Measurements from ENCODE around the gene CEP57. TPM values are rescaled to one million over a fixed set of nuclear protein-coding genes. Genes with fewer than 3 reads are reported as not detected.

CEP57 gene
- total RNA-seq, 1 experiment from 2014 or later, result 58.0 TPM

- H4K8ac ChIP-seq (replicated peaks; ENCODE audit: insufficient read length, low read depth, low read length), result no peak overlapping the region
- H3K23me2 ChIP-seq (ENCODE audit: insufficient read length, low read depth, low read length, poor library complexity, severe bottlenecking), result no peaks in the 10 kb centered on the region
- H3K9me3 Mint-ChIP-seq, result peaks cover 14 to 22% of the 10 kb centered on the region in 2 experiments
- H3K27ac ChIP-seq (ENCODE audit: insufficient read length, low read depth, low read length), result no peak overlapping the region
- no peaks in the 10 kb centered on the region for H4K20me1 ChIP-seq (ENCODE audit: control insufficient read depth, insufficient read depth, insufficient read length)
- H3K4me3 Mint-ChIP-seq, result no peak overlapping the region
- no peaks in the 10 kb centered on the region for H3K79me1 ChIP-seq (ENCODE audit: insufficient read depth, low read depth, low read length, poor library complexity, severe bottlenecking)
- H3K23ac ChIP-seq (ENCODE audit: insufficient read length, low read depth, low read length), result no peak overlapping the region
- H3K36me3 Mint-ChIP-seq (ENCODE audit: insufficient read depth in 1 of 3, low read depth in 3 of 3), result peaks cover 35 to 50% (median 39%) of the 10 kb centered on the region in 3 experiments
- no peak overlapping the region for H2BK12ac ChIP-seq (ENCODE audit: insufficient read length, low read depth, low read length)
- no peak overlapping the region for H4K91ac ChIP-seq (ENCODE audit: insufficient read length, low read depth, low read length)
- H3K56ac ChIP-seq (ENCODE audit: insufficient read length, low read depth, low read length), result no peak overlapping the region
- H2BK15ac ChIP-seq (ENCODE audit: low read depth, low read length), result no peak overlapping the region
- H2BK120ac ChIP-seq (ENCODE audit: low read depth, low read length, poor library complexity, severe bottlenecking), result no peak overlapping the region
- H3K4me1 ChIP-seq (ENCODE audit: insufficient read depth, low read length), result no peaks in the 10 kb centered on the region
- H3K27ac Mint-ChIP-seq, result no peak overlapping the region
- no peak overlapping the region for H3K9ac ChIP-seq (ENCODE audit: extremely low read depth, insufficient read length, low read length)
- no peak overlapping the region for H4K5ac ChIP-seq (ENCODE audit: insufficient read length, low read depth, low read length)
- H3K18ac ChIP-seq (ENCODE audit: insufficient read length, low read depth, low read length), result no peak overlapping the region
- no peak overlapping the region for H3T11ph ChIP-seq (ENCODE audit: low read length)
- no peak overlapping the region for H2AK5ac ChIP-seq (ENCODE audit: insufficient read length, low read length)
- no peak overlapping the region for H2AFZ ChIP-seq (ENCODE audit: low read length)
- WGBS (ENCODE audit: extremely low coverage, insufficient read length, low lambda C conversion rate), result no CpG with 5 or more reads among the region's 2 CpGs
- no peak for TF ChIP-seq CTCF (conservative IDR thresholded peaks at IDR 0.05)
- H3K27me3 ChIP-seq (ENCODE audit: insufficient read depth, low read length), result no peaks in the 10 kb centered on the region
- H3K4me2 ChIP-seq (ENCODE audit: insufficient read depth, insufficient read length, low read length), result no peak overlapping the region
- no peaks in the 10 kb centered on the region for H3K27me3 Mint-ChIP-seq (ENCODE audit: low read depth)
- H3K14ac ChIP-seq (ENCODE audit: insufficient read depth, low read length), result no peak overlapping the region
- H3K9me3 ChIP-seq (ENCODE audit: control insufficient read depth, low read depth, low read length), result no peaks in the 10 kb centered on the region
- H3K4me1 Mint-ChIP-seq, result no peaks in the 10 kb centered on the region
- H2BK20ac ChIP-seq (ENCODE audit: low read depth, low read length, poor library complexity, severe bottlenecking), result no peak overlapping the region
- H2BK5ac ChIP-seq (ENCODE audit: insufficient read length, low read length), result no peak overlapping the region
- no peak overlapping the region for H3K4ac ChIP-seq (ENCODE audit: low read depth, low read length)
- H3K79me2 ChIP-seq (ENCODE audit: insufficient read depth, low read length), result no peaks in the 10 kb centered on the region
- DNase-seq, result no peak
Observed at GRCh38 chr11:95877291-95877690, 87.0 kb downstream of the CEP57 start.

Other genes with a start within 250 kb of the CEP57 start
- gene FAM76B, start 716 bp upstream of the CEP57 start, total RNA-seq (2021), result 31.5 and 34.1 TPM in 2 replicates
- 55.0 and 59.0 TPM in 2 replicates for gene MTMR2, start 133.6 kb downstream of the CEP57 start, total RNA-seq (2021)

Data from H9 (cell line).